Right lobe of liver (tissue), 6 donors: ENCODE data around the gene ELOVL2. TPM values are rescaled to one million over a fixed set of nuclear protein-coding genes. Genes with fewer than 3 reads are reported as not detected.

ENCODE experiments used
- ATAC-seq, 4 donors: fragments of 200-7000 bp; cut with Tn5 transposase; one replicate each; pipeline ENCODE4 v1.9.1; 2020; ENCODE audit warnings: mild to moderate bottlenecking in 4 of 4, moderate library complexity in 4 of 4
- DNase-seq, 3 donors: peaks; one replicate each; pipeline ENCODE4 v3.0.0-alpha.2; 2020
- H3K27ac ChIP-seq, 3 donors: fragments of 200-600 bp; one replicate each; pipeline ENCODE4 v1.8.0; 2022
- H3K27me3 ChIP-seq, 2 donors: fragments of 200-600 bp; one replicate each; pipeline ENCODE4 v1.8.0; 2022
- H3K36me3 ChIP-seq, 4 donors: fragments of 200-600 bp; sonication (generic) in 1 of 4; one replicate each; pipeline versions ENCODE4 v1.5.1 to v1.8.0; 2017 to 2022; ENCODE audit warnings: control low read depth in 1 of 4
- H3K4me1 ChIP-seq, 4 donors: fragments of 200-600 bp; sonication (generic) in 1 of 4; one replicate each; pipeline versions ENCODE4 v1.5.1 to v1.8.0; 2017 to 2022; ENCODE audit warnings: control low read depth in 1 of 4
- H3K4me3 ChIP-seq, 3 donors: fragments of 200-600 bp; one replicate each; pipeline ENCODE4 v1.8.0; 2022
- H3K9me3 ChIP-seq, 4 donors: fragments of 200-600 bp; sonication (generic) in 1 of 4; one replicate each; pipeline versions ENCODE4 v1.5.1 to v1.8.0; 2017 to 2022; ENCODE audit warnings: control low read depth in 1 of 4
- CTCF ChIP-seq, 4 donors: fragments of 200-600 bp in 3 of 4; fragments of 450-650 bp in 1 of 4; IDR thresholded peaks; one replicate each; pipeline versions ENCODE4 v1.5.1 to v1.8.0; 2016 to 2022; ENCODE audit warnings: antibody characterized with exemption in 4 of 4, mild to moderate bottlenecking in 2 of 4
- POLR2A ChIP-seq: fragments of 450-650 bp; IDR thresholded peaks from one replicate; pipeline ENCODE4 v1.6.1; 2017; ENCODE audit warnings: antibody characterized with exemption, mild to moderate bottlenecking
- WGBS: methylation state at CpG from one replicate; pipeline ENCODE4 v1.1.6; 2018; ENCODE audit warnings: low coverage, low lambda C conversion rate; ENCODE audit not compliant: insufficient coverage; ENCODE audit errors: missing lambda C conversion rate; 5-methylcytosine and 5-hydroxymethylcytosine counted together
- intact Hi-C, 2 donors: fragments of 100-400 bp; cut with DNase I; formaldehyde crosslinking; loops; one replicate each; pipeline versions ENCODE4 v1.11.2 to v1.14.1; 2022
- total RNA-seq, 6 experiments: library from RNA; depleted of rRNA in 2 of 6; stranded (reverse); fragments of >200 nt in 2 of 6; fragmentation: NEBNext Ultra II Directional in 3 of 6; extraction: Animal tissue kit (Norgen Biotek cat#: 25700) in 3 of 6; gene quantifications; one replicate each; pipeline versions ENCODE4 v1.1.0 to v1.2.4, GENCODE V29; 2016 to 2023
- donor health status: DM: no; HTN: yes; CAD: no.
- donor health status: DM: no; HTN: no; CAD: no.
- donor health status: DM: no; HTN: no; CAD: no.
- donor health status: DM: no; HTN: yes; CAD: no.
- donor health status: DM: no; HTN: yes; CAD: no.

ELOVL2 gene
- total RNA-seq, 6 experiments from 2014 or later, result 7.1 to 24.4 (median 14.4) TPM

GRCh38 chr6:11025130-11025529, 19.0 kb downstream of the ELOVL2 start:
- no peak for TF ChIP-seq CTCF (IDR thresholded peaks at IDR 0.05)
- no peak for TF ChIP-seq POLR2A
- 90% methylated on average over 2 of the region's 3 CpGs for WGBS
- H3K27me3 ChIP-seq, result no peaks in the 10 kb centered on the region
- no peaks in the 10 kb centered on the region for H3K4me1 ChIP-seq
- no peak for ATAC-seq
- H3K9me3 ChIP-seq, result no peaks in the 10 kb centered on the region
- H3K27ac ChIP-seq, result no peak overlapping the region
- no peak for DNase-seq
- no peaks in the 10 kb centered on the region for H3K36me3 ChIP-seq
- H3K4me3 ChIP-seq, result no peak overlapping the region
- intact Hi-C loops, result no loop called here

- DNase-seq, result no peak
- intact Hi-C loops, result no loop called here
- H3K4me1 ChIP-seq, result peaks cover 0 to 7% (median 0%) of the 10 kb centered on the region in 4 donors
- no peak overlapping the region for H3K27ac ChIP-seq
- H3K36me3 ChIP-seq, result no peaks in the 10 kb centered on the region
- TF ChIP-seq CTCF (IDR thresholded peaks at IDR 0.05) (no peak), POLR2A (no peak)
- no peaks in the 10 kb centered on the region for H3K9me3 ChIP-seq
- no peaks in the 10 kb centered on the region for H3K27me3 ChIP-seq
- ATAC-seq, result peak in 1 of 4 donors; percentile 22
- no peak overlapping the region for H3K4me3 ChIP-seq
Measured at GRCh38 chr6:11023032-11023431, 21.1 kb downstream of the ELOVL2 start.

GRCh38 chr6:11021714-11022113, 22.4 kb downstream of the ELOVL2 start:
- no peaks in the 10 kb centered on the region for H3K27me3 ChIP-seq
- no peak for DNase-seq
- no peaks in the 10 kb centered on the region for H3K36me3 ChIP-seq
- WGBS, result 69% methylated on average over 4 of the region's 7 CpGs
- no peak for TF ChIP-seq POLR2A
- no peak for TF ChIP-seq CTCF (IDR thresholded peaks at IDR 0.05)
- no peak overlapping the region for H3K27ac ChIP-seq
- intact Hi-C loops, result no loop called here
- peaks cover 0 to 7% (median 0%) of the 10 kb centered on the region in 4 donors for H3K4me1 ChIP-seq
- H3K9me3 ChIP-seq, result no peaks in the 10 kb centered on the region
- H3K4me3 ChIP-seq, result no peak overlapping the region
- ATAC-seq, result no peak

DNA sequence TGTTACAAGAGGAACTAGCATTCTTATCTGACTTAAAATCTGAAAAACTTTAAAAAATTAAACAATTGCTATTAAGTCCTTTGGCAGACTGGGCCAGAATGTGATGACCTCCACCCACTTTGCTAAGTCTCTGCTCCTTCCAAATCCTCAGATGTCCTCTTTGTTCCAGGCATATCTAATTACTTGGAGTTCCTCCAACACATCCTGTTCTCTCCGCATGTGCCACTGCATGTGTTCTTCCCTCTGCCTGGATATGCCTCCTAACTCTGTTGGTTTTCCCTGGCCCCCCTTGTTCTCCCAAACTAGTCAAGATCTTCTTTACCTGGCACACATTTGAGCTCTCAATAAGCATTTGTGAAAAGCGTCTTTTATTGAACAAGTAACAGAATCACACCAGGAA, 23.1 kb downstream of the ELOVL2 start:
- H3K4me3 ChIP-seq, result no peak overlapping the region
- no peaks in the 10 kb centered on the region for H3K27me3 ChIP-seq
- ATAC-seq (peak in 1 of 4 donors; percentile 38), DNase-seq (no peak)
- H3K9me3 ChIP-seq, result no peaks in the 10 kb centered on the region
- no peak overlapping the region for H3K27ac ChIP-seq
- intact Hi-C loops, result no loop called here
- H3K4me1 ChIP-seq, result peaks cover 0 to 7% (median 0%) of the 10 kb centered on the region in 4 donors
- H3K36me3 ChIP-seq, result no peaks in the 10 kb centered on the region
- TF ChIP-seq CTCF (IDR thresholded peaks at IDR 0.05) (no peak), POLR2A (no peak)
- 66% methylated on average over 2 of the region's 2 CpGs for whole genome bisulfite sequencing

GRCh38 chr6:11018225-11018624, 25.9 kb downstream of the ELOVL2 start:
- H3K4me1 ChIP-seq, result peaks cover 0 to 7% (median 0%) of the 10 kb centered on the region in 4 donors
- H3K9me3 ChIP-seq, result no peaks in the 10 kb centered on the region
- intact Hi-C loops, result no loop called here
- DNase-seq, result no peak
- WGBS, result 73% methylated on average over 2 of the region's 2 CpGs
- no peaks in the 10 kb centered on the region for H3K36me3 ChIP-seq
- no peaks in the 10 kb centered on the region for H3K27me3 ChIP-seq
- H3K4me3 ChIP-seq, result no peak overlapping the region
- H3K27ac ChIP-seq, result no peak overlapping the region
- TF ChIP-seq POLR2A, result no peak
- TF ChIP-seq CTCF (IDR thresholded peaks at IDR 0.05), result no peak
- ATAC-seq, result no peak
